ENCODE results near the gene NXN.
"Not testable (repeated sequence)": the region's sequence is repeated elsewhere in the genome, so short reads cannot be mapped to it uniquely, and the experiment has no call there.

Gene NXN

DNA sequence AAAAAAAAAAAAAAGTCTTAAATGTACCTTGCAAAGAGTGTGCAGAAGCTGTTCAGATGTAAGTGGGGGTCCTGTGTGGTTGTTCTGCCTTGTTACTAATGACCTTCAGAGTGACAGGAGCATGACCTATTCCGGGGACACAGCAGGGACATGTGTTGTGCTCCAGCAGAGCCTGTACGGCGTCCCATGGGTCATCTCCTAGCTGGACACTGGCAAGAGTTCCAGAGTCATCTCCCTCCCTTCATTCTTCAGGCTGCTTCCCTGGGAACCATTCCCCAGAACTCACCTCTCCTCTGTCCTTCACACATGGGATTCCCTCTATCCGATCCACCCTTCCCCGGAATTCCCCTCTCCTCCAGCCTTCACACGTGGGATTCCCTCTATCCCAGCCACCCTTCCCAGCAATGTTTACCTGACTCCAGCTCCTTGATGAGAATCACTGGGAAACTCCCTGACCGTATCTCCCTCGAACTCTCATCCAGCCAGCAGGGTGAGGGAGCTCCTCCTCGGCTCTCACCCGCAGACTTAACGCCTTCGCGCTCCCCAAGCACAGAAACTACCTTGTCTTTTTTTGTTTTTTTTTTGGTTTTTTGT lies 111.6 kb downstream of the NXN start:
- in situ Hi-C loops (cut with MboI; ENCODE audit: low sequenced_read_pairs) = no loop called here

DNA sequence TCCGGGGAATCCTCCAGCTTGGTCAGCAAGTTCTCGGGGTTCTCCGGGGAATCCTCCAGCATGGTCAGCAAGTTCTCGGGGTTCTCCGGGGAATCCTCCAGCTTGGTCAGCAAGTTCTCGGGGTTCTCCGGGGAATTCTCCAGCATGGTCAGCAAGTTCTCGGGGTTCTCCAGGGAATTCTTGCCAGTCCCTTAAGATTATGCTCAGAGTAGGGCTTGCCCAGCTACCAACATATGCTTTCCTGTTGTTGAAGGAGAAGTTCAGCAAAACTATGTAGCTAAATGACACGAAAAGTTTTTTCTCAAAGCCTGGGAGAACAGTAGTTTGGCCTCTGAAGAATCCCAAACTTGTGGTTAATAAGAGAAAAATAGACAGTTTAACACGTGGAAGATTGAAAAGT lies 112.3 kb downstream of the NXN start:
- in situ Hi-C loops (cut with MboI; ENCODE audit: low sequenced_read_pairs) = not testable (repeated sequence)

DNA sequence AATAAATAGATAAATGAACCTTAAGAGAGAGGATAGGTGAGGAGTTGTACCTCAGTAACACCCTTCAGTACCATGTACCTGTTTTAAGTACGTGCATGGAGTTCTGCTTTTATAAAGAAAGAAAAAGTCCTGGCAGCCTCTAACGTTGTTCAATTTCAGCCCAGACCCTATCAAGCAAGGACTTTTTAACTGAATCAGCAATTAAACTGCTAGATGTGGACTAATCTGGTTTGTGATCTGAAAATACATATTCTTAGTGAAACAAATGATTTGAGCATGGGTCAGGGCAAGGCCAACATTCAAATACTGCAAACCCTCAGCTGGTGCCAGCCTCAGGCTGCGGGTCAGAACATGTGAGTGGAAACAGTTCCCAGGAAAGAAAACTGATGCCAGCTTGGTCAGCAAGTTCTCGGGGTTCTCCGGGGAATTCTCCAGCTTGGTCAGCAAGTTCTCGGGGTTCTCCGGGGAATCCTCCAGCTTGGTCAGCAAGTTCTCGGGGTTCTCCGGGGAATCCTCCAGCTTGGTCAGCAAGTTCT lies 112.9 kb downstream of the NXN start:
- in situ Hi-C loops (cut with MboI; ENCODE audit: low sequenced_read_pairs) = no loop called here

DNA sequence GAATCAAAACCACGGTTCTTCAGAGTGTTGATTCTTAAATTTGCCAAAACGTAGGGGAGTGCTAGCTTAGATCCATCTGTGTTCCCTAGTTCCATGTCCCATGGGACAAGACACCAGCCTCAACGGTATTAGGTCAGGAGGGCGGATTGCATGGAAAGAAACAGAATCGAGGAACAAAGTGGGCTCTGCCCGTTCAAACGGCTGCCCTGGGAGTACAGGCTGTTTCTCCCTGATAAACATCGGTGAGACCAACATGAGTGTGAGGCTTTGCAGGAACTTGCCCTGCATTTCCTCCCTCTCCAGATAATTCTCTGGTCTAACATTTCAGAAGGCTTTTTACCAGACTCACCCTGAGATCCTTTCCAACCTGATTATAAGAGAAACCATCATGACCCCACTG lies 115.3 kb downstream of the NXN start:
- in situ Hi-C loops (cut with MboI; ENCODE audit: low sequenced_read_pairs) = no loop called here

DNA sequence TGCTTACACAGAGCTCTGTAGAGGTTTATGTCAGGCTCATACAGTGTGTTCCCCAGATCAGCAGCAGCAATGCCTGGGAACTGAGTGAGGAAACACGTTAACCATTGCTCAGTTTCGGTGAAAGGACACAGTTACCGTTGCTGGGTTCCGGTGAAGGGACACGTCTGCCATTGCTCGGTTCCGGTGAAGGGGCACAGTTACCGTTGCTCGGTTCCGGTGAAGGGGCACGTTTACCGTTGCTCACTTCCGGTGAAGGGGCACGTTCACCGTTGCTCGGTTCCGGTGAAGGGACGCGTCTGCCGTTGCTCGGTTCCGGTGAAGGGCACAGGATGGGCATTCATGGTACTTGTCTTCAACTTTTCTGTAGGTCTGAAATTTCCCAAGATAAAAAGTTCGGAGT lies 115.7 kb downstream of the NXN start:
- in situ Hi-C loops (cut with MboI; ENCODE audit: low sequenced_read_pairs) = no loop called here

DNA sequence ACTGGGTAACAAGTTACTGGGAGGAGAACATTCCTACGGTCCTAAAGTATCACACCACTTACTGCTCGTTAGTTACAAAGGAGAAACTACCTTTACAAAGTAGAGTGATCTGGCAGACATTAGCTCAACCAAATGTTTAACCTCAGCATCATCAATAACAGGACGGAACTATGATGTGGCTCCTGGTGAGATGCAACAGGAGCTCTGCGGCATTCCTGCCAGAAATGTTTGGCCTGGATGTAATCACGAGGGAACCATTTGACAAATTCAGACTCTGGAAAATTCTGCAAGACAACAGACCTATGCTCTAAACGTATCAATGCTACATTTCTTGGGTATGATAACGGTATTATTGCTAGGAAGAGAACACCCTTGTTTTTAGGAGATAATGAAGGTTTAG lies 117.0 kb downstream of the NXN start:
- in situ Hi-C loops (cut with MboI; ENCODE audit: low sequenced_read_pairs) = no loop called here

DNA sequence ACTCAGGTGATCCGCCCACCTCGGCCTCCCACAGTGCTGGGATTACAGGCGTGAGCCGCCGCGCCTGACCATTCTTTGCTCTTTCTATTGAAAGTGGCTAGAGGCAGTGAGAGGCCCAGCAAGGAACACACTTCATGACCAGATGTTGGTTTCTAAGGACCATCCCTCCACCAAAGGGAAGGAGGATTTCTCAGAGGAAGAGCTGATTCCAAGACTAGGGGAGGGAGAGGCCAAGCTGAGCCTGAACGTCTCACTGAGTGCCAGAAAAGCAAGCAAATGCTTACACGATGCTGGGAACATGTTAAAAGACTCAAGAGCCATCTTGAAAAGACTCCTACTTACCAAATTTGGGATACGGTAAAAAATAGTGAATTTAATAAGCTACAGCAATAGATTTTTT lies 118.2 kb downstream of the NXN start:
- in situ Hi-C loops (cut with MboI; ENCODE audit: low sequenced_read_pairs) = no loop called here

DNA sequence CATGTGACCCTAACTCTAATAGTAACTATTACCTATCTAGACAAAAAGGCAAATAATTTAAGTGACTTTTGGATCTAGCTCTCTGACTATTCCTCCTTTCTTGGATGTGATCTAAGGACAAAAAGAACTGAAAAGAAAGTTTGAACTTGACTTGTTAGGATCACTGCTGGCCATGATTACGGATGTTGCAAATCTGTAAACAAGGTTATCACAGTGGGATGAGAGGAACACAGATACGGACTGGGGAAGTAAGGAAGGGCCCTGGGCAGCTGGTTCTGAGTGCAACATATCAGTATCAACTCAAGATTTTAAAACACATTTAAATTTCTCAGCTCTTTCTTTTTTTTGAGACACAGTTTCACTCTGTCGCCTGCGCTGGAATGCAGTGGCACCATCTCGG lies 118.8 kb downstream of the NXN start:
- in situ Hi-C loops (cut with MboI; ENCODE audit: low sequenced_read_pairs) = no loop called here

DNA sequence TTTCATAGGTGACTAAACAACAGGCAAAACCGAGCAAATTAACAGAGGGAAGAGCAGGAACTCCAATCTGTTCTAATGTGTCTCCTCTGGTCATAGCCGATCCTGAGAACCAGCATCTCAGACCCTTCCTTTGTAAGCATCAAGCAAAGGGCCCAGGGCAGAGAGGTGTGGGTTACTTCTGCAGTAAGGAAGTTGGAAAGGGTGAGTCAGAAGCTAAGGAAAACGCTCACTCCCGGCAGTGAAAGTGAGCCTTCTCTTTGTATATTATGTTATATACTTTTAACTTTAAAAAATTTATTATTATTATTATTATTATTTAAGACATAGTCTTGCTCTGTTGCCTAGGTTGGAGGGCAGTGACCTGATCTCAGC lies 119.8 kb downstream of the NXN start:
- in situ Hi-C loops (cut with MboI; ENCODE audit: low sequenced_read_pairs) = no loop called here

DNA sequence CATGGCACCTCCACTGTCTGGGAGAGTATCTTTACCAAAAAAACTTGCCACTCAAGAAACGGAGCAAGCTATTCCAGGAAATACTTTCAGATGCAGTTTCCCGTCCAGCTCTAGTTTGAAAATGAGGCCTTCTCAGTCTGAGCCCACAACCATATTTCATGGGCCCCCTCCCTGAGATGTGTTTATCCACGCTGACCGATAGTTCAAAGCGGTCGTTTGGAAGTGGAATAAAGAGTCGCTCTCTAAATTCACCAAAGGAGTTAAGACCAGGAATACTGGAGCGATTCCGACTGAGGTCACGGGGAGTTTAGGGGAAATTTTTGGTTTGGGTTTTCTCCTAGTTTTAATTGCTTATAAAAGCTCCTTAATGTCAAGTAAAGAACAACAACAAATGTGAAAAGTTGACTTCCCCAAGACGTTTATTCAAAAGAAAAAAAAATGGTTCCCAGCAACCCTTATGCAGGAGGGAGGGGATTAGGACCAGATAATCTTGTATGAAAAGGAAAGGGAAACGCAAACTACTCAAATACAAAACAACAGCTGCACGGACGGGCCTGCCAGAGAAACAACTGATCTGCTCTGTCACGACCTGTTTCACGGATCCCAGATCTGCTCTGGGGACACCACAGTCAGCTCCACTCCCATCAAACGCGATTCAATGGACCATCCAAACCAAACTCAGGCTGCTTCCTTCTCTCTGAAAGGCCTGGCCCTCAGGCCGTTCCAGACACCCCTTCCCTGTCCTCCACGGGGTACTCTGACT lies 120.3 kb downstream of the NXN start:
- in situ Hi-C loops (cut with MboI; ENCODE audit: low sequenced_read_pairs) = no loop called here

DNA sequence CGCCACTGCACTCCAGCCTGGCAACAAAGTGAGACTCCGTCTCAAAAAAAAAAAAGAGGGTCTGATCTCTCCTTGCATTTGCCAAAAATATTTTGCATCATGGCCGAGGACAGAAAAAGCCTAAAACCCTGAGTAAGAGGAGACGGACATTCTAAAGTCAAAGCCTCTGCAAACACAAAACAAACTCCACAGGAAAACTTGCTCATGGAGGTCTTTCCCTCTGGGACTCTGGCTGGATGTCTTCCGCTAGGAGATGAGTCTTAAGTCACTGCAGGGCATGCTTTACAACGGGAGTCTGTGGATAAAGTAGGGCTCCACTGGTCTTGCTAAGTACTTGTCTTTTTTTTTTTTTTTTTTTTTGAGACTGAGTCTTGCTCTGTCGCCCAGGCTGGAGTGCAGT lies 123.4 kb downstream of the NXN start:
- in situ Hi-C loops (cut with MboI; ENCODE audit: low sequenced_read_pairs) = no loop called here

DNA sequence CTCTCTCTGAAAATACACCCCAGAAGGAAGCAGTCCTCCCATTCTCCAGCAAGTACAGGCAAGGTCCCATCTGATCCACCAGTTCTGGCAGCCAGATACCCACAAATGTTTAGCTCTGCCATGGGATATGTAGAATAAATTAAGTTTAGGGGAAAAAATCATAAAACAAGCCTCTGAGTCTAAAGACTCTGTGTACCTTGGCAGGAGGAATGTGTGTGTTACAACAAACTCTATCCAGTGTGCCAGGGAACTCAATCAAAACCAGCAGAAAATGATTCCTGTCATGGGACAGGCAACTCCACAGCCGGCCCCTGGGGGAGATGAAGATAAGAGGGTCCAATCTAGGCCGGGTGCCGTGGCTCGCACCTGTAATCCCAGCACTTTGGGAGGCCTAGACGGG lies 124.0 kb downstream of the NXN start:
- in situ Hi-C loops (cut with MboI; ENCODE audit: low sequenced_read_pairs) = no loop called here

DNA sequence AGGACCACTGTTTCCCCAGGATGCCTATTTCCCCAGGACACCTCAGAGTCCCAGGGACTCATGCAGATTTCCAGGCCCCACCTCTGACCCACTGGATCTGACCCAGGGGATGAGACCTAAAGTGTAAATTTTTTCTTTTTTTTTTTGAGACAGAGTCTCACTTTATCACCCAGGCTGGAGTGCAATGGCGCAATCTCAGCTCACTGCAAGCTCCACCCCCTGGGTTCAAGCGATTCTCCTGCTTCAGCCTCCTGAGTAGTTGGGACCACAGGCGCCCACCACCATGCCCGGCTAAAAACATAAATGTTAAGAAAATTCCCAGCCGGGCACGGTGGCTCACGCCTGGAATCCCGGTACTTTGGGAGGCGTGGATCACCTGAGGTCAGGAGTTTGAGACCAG lies 126.7 kb downstream of the NXN start:
- in situ Hi-C loops (cut with MboI; ENCODE audit: low sequenced_read_pairs) = not testable (repeated sequence)

DNA sequence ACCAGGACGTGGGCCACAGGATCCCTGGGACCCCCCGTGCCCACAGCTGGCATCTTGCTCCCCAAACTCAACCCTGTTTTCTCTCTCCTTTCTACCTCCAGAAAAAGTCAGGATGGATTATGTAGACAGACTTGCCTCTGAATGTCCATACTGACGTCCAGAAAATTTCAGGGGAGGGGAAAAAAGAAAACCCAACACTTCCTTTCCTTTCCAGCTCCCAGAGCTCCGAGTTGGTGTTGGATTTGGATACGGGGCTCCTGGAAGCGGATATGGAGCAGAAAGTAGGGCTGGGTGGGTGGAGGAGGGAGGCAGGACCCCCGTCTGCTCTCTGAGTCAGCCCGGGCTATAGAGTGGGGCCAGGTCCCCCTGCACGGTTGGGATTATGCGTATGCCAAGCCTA lies 127.2 kb downstream of the NXN start:
- in situ Hi-C loops (cut with MboI; ENCODE audit: low sequenced_read_pairs) = no loop called here

DNA sequence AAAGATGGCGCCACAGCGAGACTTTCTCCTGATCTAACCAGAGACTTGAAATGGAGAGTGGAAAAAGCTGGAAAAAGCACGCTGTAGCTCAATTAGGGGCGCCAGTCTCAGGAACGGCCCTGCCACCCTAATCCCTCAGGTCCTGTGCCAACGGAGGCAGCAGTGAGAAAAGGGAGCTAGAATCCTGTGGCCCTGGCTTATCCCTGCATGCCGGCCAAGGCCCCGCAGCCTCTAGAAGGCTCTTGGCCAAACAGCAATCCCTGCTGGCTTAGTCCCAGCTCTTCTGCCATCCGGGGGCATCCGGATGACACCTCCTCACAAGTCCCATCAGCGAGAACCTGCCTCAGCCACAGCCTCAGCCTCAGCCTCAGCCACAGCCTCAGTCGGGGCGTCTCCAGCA lies 127.7 kb downstream of the NXN start:
- in situ Hi-C loops (cut with MboI; ENCODE audit: low sequenced_read_pairs) = no loop called here

DNA sequence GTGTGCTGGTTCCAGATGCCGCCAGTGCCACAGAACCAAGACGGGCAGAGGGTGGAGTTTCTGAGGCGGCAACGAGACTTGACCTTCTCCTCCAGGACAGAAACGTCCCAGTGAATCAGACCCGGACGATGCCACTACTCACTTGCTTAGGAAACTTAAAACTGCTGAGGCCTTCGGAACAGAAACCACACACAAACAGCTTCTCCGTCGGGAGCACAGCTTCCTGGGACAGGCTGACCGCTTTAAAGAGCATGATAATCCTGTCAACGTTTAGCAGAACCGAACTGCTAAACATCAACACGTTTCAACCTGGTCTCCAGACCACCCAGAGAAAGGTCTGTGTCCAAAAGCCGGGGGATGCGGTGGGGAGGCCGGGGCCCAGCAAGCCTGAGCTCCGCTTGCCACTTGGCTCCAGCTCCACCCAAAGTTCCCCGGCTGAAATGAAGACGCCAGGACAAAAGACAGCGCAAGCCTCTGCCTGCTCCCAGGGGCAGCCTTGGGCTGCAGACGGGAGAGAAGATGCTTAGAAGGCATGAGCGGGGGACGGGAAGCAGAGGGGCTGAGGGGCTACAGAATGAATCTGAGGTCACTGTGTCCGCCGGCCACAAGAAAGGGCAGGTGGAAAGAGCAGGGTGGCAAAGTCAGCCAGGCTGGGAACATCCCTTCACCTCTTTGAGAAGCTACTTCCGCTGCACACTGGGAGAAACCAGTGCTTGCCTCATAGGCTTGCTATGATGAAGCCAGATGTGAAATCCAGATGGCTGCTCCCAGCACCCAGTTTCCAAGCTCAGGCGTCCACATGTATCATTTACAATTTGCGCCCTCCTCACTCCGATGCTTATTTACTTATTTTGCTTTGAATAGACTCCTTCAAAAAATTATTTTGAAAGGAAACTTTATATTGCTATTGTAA lies 128.5 kb downstream of the NXN start:
- in situ Hi-C loops (cut with MboI; ENCODE audit: low sequenced_read_pairs) = no loop called here

DNA sequence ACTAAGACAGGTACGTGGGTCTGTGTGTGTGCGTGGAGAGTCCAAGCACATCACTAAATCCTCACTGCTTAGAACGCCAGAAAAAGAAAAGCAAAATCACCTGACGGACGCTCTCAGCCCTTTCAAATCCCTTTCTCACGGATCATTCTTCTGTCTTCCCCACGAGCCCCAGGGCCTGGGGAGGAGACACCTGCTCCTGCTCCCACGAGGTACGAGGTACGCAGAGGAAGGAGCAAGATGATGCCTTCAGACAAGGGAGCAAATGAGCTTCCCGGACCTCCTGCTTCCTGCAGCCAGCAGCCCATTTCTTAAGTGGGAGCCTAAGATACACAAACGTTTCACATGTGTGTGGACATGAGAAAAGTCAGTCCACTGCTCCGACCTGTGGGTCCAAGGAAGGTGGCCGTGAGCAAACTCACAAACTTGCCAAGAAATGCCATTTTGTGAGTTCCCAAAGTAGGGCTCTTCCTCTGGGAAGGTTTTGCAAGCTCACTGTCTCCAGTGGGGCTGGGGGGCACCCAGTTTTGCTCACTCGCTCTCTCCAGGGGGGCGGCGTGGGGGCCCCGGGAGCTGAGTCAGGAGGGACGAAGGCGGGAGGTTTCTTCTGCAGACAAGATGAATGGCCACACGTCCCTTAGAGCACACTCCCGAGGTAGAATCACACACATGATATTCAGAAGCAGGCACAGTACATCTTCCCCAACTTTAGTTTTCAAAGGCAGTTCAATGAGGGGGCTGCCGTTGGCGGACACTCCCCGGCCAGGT lies 129.3 kb downstream of the NXN start:
- in situ Hi-C loops (cut with MboI; ENCODE audit: low sequenced_read_pairs) = no loop called here

DNA sequence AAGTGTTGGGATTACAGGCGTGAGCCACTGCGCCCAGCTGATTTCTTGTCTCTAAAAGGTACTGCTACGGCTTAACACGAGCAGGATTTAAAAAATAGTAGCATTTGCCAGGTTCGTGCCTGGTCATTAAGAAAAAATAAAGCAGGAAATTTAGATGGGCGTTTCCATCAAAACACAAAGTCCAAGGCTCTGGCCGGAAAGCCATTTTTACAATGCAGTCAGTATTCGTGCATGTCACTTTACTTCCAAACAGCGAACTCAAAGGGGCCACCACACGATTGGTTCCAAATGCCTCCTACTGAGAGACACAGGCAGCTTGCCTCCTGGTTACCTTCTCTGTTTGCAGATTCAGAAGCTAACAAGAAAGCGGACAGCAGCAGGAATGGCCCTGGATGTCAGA lies 131.2 kb downstream of the NXN start:
- in situ Hi-C loops (cut with MboI; ENCODE audit: low sequenced_read_pairs) = no loop called here

DNA sequence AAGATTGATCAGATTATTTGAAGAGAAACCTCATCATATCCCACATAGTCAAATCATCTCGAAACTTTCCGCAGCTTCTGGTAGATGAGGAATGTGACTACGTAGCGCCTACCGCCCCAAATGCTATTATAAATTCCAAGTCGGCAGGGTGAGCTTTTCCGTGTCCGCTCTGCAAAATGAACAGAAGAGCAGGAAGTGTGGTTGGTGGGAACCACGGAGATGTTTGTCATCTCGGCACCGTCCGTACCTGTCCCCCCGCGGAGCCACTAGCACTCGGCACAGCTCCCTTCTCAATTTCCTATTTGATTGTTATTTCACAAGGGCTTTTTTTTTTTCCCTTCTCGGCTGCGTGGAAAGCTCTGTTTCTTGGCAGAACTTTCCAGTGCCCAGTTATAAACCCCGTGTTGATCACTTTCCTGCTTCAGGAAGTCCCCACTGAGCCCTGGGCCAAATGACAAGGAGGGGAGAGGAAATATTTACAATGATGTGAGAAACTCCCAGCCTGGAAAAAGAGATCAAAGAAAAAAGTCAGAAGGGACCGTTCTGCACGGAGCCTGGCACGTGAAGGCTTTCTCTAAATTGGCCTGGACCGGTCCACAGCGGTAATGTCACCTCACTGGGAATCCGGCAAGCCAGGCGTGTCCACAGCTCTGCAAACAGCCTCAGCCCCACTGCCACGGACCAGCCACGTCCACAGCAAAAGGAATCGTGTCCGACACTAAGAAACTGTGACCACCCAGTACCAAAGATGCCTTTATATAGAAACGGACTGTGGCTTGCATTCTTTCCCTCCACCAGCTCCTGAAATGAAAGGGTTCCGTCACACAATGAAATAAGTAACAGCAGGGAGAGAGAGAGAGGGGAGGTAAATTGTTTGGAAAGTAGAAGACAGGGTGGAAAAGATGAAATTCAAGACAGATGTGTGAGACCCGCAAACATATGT lies 132.4 kb downstream of the NXN start:
- in situ Hi-C loops (cut with MboI; ENCODE audit: low sequenced_read_pairs) = no loop called here

DNA sequence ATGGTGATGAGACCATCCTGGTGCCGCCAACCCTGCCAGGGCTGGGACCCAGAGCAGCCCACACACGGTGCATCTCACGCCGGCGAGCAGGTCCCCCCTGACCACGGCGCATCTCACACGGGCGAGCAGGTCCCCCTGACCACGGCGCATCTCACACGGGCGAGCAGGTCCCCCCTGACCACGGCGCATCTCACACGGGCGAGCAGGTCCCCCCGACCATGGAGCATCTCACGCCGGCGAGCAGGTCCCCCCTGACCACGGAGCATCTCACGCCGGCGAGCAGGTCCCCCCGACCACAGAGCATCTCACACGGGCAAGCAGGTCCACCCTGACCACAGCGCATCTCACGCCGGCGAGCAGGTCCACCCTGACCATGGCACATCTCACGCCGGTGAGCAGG lies 138.3 kb downstream of the NXN start:
- in situ Hi-C loops (cut with MboI; ENCODE audit: low sequenced_read_pairs) = no loop called here
